Vagina (tissue), 2 donors: Measurements from ENCODE around the gene DOP1A.

ENCODE experiments used
- POLR2A ChIP-seq, 2 donors: fragments of 450-650 bp; IDR thresholded peaks; one replicate each; pipeline ENCODE4 v1.6.1; 2017; ENCODE audit warnings: antibody characterized with exemption in 2 of 2, mild to moderate bottlenecking in 2 of 2, moderate library complexity in 2 of 2
- POLR2AphosphoS5 ChIP-seq, 2 donors: sonication (generic); formaldehyde crosslinking; IDR thresholded peaks; one replicate each; pipeline ENCODE4 v1.9.0; 2017; ENCODE audit warnings: antibody characterized with exemption in 2 of 2, mild to moderate bottlenecking in 2 of 2, low read depth in 1 of 2; ENCODE audit not compliant: insufficient read depth in 1 of 2
- TF ChIP-seq, protein P1 (sequence below), 3 experiments: fragments of 450-650 bp in 2 of 3; fragments of 200-600 bp in 1 of 3; sonication (generic) in 1 of 3; IDR thresholded peaks; one replicate each; pipeline ENCODE4 v1.5.1; 2017 to 2019; ENCODE audit warnings: antibody characterized with exemption in 3 of 3, mild to moderate bottlenecking in 2 of 3, moderate library complexity in 2 of 3

DNA sequence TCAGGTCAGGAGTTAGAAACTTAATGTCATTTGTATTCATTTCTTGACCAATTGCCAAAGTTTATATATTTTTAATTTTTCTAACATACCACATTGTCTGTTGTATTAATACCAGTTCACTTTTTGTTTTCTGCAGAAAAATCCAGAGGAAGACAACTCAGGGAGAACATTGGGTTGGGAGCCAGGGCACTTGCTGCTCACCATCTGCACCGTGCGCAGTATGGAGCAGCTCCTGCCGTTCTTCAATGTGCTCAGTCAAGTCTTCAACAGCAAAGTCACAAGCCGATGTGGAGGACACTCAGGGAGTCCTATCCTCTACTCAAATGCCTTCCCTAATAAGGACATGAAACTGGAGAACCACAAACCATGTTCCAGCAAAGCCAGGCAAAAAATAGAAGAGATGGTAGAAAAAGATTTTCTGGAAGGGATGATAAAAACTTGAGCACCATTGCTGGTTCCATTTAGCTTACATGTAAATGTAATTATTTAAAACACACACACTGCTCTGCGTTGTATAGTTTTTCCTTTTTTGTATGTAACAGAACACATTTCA is 100.3 kb downstream of the DOP1A start:
- TF ChIP-seq, protein P1, sequence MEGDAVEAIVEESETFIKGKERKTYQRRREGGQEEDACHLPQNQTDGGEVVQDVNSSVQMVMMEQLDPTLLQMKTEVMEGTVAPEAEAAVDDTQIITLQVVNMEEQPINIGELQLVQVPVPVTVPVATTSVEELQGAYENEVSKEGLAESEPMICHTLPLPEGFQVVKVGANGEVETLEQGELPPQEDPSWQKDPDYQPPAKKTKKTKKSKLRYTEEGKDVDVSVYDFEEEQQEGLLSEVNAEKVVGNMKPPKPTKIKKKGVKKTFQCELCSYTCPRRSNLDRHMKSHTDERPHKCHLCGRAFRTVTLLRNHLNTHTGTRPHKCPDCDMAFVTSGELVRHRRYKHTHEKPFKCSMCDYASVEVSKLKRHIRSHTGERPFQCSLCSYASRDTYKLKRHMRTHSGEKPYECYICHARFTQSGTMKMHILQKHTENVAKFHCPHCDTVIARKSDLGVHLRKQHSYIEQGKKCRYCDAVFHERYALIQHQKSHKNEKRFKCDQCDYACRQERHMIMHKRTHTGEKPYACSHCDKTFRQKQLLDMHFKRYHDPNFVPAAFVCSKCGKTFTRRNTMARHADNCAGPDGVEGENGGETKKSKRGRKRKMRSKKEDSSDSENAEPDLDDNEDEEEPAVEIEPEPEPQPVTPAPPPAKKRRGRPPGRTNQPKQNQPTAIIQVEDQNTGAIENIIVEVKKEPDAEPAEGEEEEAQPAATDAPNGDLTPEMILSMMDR (IDR thresholded peaks at IDR 0.05) = no peak
- TF ChIP-seq POLR2AphosphoS5 (IDR thresholded peaks at IDR 0.05; ENCODE audit: insufficient read depth in 1 of 2, low read depth in 1 of 2) (no peak), POLR2A (IDR thresholded peaks at IDR 0.05) (no peak)
